Measurements from ENCODE around the gene E2F6.

GRCh38 chr2:11480859-11481258 is 14.9 kb upstream of the E2F6 start:
- TF ChIP-seq, protein P1, sequence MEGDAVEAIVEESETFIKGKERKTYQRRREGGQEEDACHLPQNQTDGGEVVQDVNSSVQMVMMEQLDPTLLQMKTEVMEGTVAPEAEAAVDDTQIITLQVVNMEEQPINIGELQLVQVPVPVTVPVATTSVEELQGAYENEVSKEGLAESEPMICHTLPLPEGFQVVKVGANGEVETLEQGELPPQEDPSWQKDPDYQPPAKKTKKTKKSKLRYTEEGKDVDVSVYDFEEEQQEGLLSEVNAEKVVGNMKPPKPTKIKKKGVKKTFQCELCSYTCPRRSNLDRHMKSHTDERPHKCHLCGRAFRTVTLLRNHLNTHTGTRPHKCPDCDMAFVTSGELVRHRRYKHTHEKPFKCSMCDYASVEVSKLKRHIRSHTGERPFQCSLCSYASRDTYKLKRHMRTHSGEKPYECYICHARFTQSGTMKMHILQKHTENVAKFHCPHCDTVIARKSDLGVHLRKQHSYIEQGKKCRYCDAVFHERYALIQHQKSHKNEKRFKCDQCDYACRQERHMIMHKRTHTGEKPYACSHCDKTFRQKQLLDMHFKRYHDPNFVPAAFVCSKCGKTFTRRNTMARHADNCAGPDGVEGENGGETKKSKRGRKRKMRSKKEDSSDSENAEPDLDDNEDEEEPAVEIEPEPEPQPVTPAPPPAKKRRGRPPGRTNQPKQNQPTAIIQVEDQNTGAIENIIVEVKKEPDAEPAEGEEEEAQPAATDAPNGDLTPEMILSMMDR (CRISPR knock-in tag; IDR thresholded peaks at IDR 0.05) = no peak
- TF ChIP-seq TP53 (CRISPR knock-in tag; conservative IDR thresholded peaks at IDR 0.05) = no peak
- no peak for TF ChIP-seq CHCHD3 (CRISPR knock-in tag; IDR thresholded peaks at IDR 0.05)
- no peak for TF ChIP-seq ELF1 (CRISPR knock-in tag; IDR thresholded peaks at IDR 0.05)
- TF ChIP-seq, protein P2, sequence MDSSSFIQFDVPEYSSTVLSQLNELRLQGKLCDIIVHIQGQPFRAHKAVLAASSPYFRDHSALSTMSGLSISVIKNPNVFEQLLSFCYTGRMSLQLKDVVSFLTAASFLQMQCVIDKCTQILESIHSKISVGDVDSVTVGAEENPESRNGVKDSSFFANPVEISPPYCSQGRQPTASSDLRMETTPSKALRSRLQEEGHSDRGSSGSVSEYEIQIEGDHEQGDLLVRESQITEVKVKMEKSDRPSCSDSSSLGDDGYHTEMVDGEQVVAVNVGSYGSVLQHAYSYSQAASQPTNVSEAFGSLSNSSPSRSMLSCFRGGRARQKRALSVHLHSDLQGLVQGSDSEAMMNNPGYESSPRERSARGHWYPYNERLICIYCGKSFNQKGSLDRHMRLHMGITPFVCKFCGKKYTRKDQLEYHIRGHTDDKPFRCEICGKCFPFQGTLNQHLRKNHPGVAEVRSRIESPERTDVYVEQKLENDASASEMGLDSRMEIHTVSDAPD (CRISPR knock-in tag; IDR thresholded peaks at IDR 0.05) = no peak
- no peak for TF ChIP-seq ZEB1 (IDR thresholded peaks at IDR 0.05; ENCODE audit: insufficient replicate concordance, low read depth)
- no peak for TF ChIP-seq ZNF724P (CRISPR knock-in tag; IDR thresholded peaks at IDR 0.05; ENCODE audit: borderline replicate concordance)
- TF ChIP-seq, protein P3, sequence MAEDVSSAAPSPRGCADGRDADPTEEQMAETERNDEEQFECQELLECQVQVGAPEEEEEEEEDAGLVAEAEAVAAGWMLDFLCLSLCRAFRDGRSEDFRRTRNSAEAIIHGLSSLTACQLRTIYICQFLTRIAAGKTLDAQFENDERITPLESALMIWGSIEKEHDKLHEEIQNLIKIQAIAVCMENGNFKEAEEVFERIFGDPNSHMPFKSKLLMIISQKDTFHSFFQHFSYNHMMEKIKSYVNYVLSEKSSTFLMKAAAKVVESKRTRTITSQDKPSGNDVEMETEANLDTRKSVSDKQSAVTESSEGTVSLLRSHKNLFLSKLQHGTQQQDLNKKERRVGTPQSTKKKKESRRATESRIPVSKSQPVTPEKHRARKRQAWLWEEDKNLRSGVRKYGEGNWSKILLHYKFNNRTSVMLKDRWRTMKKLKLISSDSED (CRISPR knock-in tag; IDR thresholded peaks at IDR 0.05) = no peak
- no peak for TF ChIP-seq RAD21 (CRISPR knock-in tag; IDR thresholded peaks at IDR 0.05)
- no peak for TF ChIP-seq XRCC5 (optimal IDR thresholded peaks at IDR 0.05; ENCODE audit: low read length)
- TF ChIP-seq AGO2 (optimal IDR thresholded peaks at IDR 0.05; ENCODE audit: low read depth, low read length) = no peak

Measured in HepG2 (cell line).